Vagina (tissue), 2 donors: Measurements from ENCODE around the gene AMER3. TPM values are rescaled to one million over a fixed set of nuclear protein-coding genes. Genes with fewer than 3 reads are reported as not detected.

ENCODE experiments used
- DNase-seq, 2 donors: peaks; one replicate each; pipeline ENCODE4 v3.0.0-alpha.2; 2017; ENCODE audit errors: extremely low spot score in 2 of 2
- H3K27ac ChIP-seq: fragments of 200-600 bp; sonication (generic); one replicate; pipeline ENCODE4 v1.5.1; 2019
- H3K27me3 ChIP-seq: fragments of 200-600 bp; sonication (generic); one replicate; pipeline ENCODE4 v1.5.1; 2019
- H3K36me3 ChIP-seq, 2 donors: fragments of 200-600 bp; sonication (generic); one replicate each; pipeline ENCODE4 v1.5.1; 2017 to 2019
- H3K4me1 ChIP-seq: fragments of 200-600 bp; sonication (generic); one replicate; pipeline ENCODE4 v1.5.1; 2019
- H3K4me3 ChIP-seq, 2 donors: fragments of 200-600 bp; sonication (generic); 1 replicate in 1 of 2; 2 replicates in 1 of 2; pipeline ENCODE4 v1.5.1; 2016 to 2019
- H3K9me3 ChIP-seq: fragments of 200-600 bp; sonication (generic); one replicate; pipeline ENCODE4 v1.5.1; 2019
- POLR2A ChIP-seq, 2 donors: fragments of 450-650 bp; IDR thresholded peaks; one replicate each; pipeline ENCODE4 v1.6.1; 2017; ENCODE audit warnings: antibody characterized with exemption in 2 of 2, mild to moderate bottlenecking in 2 of 2, moderate library complexity in 2 of 2
- POLR2AphosphoS5 ChIP-seq, 2 donors: sonication (generic); formaldehyde crosslinking; IDR thresholded peaks; one replicate each; pipeline ENCODE4 v1.9.0; 2017; ENCODE audit warnings: antibody characterized with exemption in 2 of 2, mild to moderate bottlenecking in 2 of 2, low read depth in 1 of 2; ENCODE audit not compliant: insufficient read depth in 1 of 2
- intact Hi-C: fragments of 100-400 bp; cut with DNase I; formaldehyde crosslinking; loops from one replicate; pipeline ENCODE4 v1.15.1; 2023
- total RNA-seq: library from RNA; depleted of rRNA; stranded (reverse); fragments of >200 nt; gene quantifications from one replicate; pipeline ENCODE4 v1.2.3, GENCODE V29; 2016
- TF ChIP-seq, protein P1 (sequence below), 3 experiments: fragments of 450-650 bp in 2 of 3; fragments of 200-600 bp in 1 of 3; sonication (generic) in 1 of 3; IDR thresholded peaks; one replicate each; pipeline ENCODE4 v1.5.1; 2017 to 2019; ENCODE audit warnings: antibody characterized with exemption in 3 of 3, mild to moderate bottlenecking in 2 of 3, moderate library complexity in 2 of 3

Gene AMER3
- total RNA-seq, 1 donor from 2014 or later = not detected

DNA sequence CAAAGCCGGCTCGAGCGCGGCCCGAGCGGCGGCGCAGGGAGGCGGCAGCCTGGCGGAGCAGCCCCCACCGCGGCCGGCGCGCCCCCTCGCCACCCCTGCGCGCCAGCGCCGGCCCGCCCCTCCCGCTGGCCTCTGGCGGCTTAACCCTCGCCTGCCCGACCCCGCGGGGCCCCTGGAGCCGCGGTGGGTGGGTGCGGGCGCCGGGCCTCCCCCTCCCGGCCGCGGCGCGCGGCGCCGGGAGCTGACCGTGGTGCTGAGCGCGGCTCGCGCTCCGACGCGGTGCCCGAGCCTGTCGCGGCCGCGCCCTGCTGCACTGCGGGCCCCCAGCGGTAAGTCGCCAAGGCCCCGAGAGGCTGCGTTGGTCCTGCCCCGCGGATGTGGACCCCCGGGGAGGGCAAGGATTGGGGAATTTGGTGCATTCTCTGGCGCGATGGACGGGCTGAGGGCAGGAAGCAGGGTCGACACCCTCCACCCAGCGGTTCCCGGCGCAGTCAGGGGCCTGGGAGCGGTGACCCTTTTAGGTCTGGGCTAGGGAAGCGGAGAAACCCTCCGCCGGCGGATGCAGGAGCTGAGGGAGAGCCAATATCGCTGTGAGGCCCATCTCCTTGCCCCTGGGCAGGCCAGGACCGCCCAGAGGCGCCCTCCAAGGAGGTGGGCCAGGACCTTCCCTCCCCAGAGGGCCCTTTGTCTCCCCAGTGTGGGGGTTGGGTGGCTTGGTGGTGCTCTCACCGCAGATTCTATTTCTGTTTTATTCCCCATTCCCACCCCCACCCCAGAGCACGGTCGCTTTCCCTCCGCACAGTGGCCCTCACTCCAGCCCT is 923 bp downstream of the AMER3 start:
- Histone ChIP-seq H3K27me3 (peaks cover 5% of the 10 kb centered on the region), H3K27ac (no peak overlapping the region), H3K9me3 (no peaks in the 10 kb centered on the region), H3K4me1 (peaks cover 4% of the 10 kb centered on the region), H3K36me3 (no peaks in the 10 kb centered on the region), H3K4me3 (no peak overlapping the region)
- intact Hi-C loops = no loop called here
- TF ChIP-seq POLR2A (IDR thresholded peaks at IDR 0.05) (no peak), POLR2AphosphoS5 (IDR thresholded peaks at IDR 0.05; ENCODE audit: insufficient read depth in 1 of 2, low read depth in 1 of 2) (no peak)
- TF ChIP-seq, protein P1, sequence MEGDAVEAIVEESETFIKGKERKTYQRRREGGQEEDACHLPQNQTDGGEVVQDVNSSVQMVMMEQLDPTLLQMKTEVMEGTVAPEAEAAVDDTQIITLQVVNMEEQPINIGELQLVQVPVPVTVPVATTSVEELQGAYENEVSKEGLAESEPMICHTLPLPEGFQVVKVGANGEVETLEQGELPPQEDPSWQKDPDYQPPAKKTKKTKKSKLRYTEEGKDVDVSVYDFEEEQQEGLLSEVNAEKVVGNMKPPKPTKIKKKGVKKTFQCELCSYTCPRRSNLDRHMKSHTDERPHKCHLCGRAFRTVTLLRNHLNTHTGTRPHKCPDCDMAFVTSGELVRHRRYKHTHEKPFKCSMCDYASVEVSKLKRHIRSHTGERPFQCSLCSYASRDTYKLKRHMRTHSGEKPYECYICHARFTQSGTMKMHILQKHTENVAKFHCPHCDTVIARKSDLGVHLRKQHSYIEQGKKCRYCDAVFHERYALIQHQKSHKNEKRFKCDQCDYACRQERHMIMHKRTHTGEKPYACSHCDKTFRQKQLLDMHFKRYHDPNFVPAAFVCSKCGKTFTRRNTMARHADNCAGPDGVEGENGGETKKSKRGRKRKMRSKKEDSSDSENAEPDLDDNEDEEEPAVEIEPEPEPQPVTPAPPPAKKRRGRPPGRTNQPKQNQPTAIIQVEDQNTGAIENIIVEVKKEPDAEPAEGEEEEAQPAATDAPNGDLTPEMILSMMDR (IDR thresholded peaks at IDR 0.05) = no peak
- no peak for DNase-seq

DNA sequence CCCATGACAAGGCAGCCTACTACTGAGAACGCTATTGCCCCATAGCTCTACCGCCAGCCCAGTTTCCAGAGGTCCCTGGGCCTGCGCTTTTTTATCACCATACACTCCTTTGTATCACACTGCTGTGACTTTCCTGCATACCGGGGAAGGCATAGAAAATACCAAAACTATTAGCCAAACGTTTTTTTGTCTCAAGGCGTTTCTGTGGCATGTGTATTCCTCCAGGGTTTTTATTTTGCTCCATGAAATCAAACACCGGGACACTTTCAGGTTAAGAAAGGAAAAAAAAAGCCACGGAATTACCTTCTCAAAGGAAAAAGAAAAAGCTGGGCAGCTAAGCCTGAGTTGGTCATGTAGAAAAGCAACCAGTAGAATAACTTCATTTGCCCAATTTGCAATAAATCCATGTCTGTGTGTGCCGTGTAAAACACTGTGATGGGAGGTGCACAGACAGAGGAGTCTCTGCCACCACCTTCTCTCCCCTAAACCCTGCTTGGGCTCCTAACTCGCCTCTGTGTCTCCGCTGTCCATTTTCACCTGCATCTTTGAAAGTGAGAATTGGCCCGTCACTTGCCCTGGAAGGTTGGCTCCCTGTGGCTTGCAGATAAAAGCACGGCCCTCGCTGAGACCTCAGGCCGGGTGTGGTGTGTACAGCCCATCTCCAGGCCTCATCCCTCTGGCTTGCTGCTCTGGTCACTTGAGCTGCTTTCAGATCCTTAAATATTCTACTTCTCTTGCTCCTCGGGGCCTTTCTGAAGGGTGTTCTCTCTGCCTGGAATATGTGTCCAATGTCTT is 1.7 kb downstream of the AMER3 start:
- TF ChIP-seq POLR2A (IDR thresholded peaks at IDR 0.05) (no peak), POLR2AphosphoS5 (IDR thresholded peaks at IDR 0.05; ENCODE audit: insufficient read depth in 1 of 2, low read depth in 1 of 2) (no peak)
- TF ChIP-seq, protein P1 (IDR thresholded peaks at IDR 0.05) = no peak
- Histone ChIP-seq H3K9me3 (no peaks in the 10 kb centered on the region), H3K4me1 (peaks cover 4% of the 10 kb centered on the region), H3K36me3 (no peaks in the 10 kb centered on the region), H3K27ac (no peak overlapping the region), H3K27me3 (peaks cover 5% of the 10 kb centered on the region), H3K4me3 (no peak overlapping the region)
- DNase-seq = peak in 1 of 2 donors; percentile 56
- intact Hi-C loops = no loop called here

DNA sequence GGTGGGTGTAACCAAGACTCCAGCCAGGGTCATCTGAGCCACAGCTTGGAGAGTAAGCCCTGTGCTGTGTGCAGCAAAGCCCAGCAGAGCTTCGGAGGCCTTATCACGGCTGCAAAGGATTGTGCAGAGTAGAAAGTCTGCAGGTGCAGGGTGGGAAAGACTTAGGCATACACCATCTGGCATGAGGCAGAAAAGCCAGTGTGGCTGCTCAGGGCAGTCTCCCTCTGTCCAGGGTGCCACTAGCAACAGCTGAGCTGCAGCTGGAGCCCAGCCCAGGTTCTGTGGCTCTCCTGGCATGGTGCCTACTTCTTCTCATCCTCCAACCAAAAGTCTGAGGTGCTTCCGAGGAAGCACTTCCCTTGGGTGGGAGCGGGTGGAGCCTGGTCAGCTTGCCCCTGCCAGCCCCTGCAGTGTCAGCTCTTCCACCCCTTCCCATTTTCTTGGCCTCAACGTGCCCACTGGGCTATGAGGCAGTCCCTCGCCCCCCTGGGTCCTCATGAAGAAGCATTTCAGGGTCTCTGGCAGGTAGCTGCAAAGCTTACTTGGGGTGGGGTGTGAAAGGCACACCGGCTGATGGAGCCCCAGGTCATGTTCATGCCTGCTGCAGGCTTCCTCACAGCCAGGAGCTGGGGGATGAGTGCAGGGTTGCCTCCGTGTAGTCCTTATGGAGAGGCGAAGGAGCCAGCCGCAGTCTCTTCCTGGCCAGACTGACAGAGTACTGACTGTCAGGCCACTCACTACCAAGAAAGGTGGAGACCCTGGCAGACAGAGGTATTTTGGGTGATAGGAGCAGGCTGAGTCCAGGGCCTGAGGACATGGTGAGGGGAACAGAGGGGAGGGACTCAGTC is 4.8 kb downstream of the AMER3 start:
- TF ChIP-seq POLR2A (IDR thresholded peaks at IDR 0.05) (no peak), POLR2AphosphoS5 (IDR thresholded peaks at IDR 0.05; ENCODE audit: insufficient read depth in 1 of 2, low read depth in 1 of 2) (no peak)
- TF ChIP-seq, protein P1 (IDR thresholded peaks at IDR 0.05) = no peak
- Histone ChIP-seq H3K9me3 (no peaks in the 10 kb centered on the region), H3K27me3 (peaks cover 5% of the 10 kb centered on the region), H3K4me3 (no peak overlapping the region), H3K27ac (no peak overlapping the region), H3K36me3 (no peaks in the 10 kb centered on the region), H3K4me1 (peaks cover 4% of the 10 kb centered on the region)
- peak in 1 of 2 donors; percentile 81 for DNase-seq
- intact Hi-C loops = no loop called here

DNA sequence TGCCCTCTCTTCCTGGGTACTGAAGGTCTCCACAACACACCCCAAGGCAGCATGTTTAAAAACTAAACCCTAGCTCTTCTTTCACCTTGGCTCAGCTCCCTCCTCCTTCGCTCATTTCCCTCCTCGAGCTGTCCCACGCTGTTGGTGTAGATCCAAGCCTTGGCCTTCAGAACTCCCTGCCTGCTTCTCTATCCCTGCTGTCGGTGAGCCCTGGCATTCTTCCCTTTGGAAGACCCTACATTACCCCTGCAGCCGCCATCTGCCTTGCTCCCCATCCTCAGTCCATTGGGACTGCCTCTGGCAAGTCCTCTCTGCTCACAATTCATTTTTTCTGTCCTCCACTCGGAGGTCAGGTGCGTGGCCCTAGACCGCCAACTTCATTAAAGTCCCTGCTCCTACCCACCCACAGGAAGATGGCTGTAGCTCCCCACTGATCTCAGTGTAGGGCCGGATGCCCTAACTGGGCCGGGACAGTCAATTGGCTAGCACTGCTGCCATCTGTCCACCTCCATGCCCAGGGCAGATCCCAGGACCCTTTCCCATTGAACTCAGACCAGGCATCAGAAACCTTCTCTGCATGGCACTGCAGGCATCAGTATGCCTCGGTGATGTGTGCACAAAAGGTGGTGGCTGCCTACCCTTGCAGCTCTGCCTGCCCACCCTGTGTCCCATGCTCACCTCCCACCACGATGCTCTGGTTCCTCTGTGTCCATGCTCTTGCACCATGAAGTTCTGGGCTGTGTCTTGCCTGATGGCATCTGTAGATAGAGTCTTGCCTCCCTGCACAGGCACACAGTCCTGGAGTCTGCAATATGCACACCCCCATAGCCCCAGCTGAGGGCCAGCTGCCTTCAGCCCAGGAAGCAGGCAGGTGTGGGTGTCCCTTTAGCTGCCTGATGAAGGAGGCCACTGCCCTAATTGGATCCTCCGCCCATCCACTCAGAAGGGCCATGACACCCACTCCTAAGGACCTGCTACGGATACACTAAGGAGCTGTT is 5.7 kb downstream of the AMER3 start:
- DNase-seq = peak in 1 of 2 donors; percentile 69
- H3K36me3 ChIP-seq = no peaks in the 10 kb centered on the region
- H3K4me3 ChIP-seq = no peak overlapping the region
- TF ChIP-seq, protein P1 (IDR thresholded peaks at IDR 0.05) = no peak
- H3K4me1 ChIP-seq = peaks cover 4% of the 10 kb centered on the region
- H3K27ac ChIP-seq = no peak overlapping the region
- H3K9me3 ChIP-seq = no peaks in the 10 kb centered on the region
- H3K27me3 ChIP-seq = peaks cover 5% of the 10 kb centered on the region
- intact Hi-C loops = no loop called here
